Activated naive CD8-positive, alpha-beta T cell treated with anti-CD3 and anti-CD28 coated beads, Interleukin-2, amount 50 U/mL, for 16 hours (primary cell): ENCODE measurements around the gene FBXO38.
"Not testable (repeated sequence)": the region's sequence is repeated elsewhere in the genome, so short reads cannot be mapped to it uniquely, and the experiment has no call there.

ENCODE experiments used
- DNase-seq: peaks from one replicate; pipeline ENCODE4 v3.0.0-alpha.2; 2020; ENCODE audit warnings: low read depth, low spot score

Gene FBXO38

DNA sequence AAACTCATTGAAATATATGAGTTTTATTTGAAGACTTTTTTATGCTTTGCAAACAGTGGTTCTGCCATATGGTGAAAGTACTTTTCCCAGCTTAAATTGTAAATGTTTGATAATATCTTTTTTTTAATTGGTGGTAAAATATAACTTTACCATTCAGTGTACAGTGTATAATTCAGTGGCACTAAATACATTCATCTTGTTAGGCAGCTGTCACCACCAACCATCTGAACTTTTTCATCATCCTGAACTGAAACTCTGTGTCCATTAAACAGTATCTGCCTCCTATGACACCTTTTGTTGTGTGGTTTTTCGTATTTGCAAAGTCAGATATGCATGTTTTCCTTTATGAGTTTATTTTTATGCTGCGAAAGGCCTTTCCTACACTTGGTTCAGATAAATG is 45.1 kb downstream of the FBXO38 start:
- no peak for DNase-seq

DNA sequence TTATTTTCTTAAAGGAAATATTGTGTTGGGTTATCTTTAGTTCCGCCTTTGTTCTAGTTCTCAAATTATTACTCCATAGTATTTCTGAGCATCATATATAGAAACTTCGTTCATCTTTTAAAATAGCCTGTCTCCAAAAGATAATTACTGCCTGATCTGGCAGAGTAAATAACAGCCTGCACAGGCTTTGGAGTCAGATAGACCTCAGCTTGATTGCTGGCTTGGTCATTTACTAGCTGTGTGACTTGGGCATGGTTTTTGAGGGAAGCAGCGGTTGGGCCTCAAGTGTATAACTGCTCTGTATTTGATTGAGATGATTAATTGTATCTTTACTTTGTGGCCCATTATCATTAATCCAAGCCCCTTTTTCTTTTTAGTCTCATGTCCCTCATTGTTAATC is 50.1 kb downstream of the FBXO38 start:
- DNase-seq: no peak

DNA sequence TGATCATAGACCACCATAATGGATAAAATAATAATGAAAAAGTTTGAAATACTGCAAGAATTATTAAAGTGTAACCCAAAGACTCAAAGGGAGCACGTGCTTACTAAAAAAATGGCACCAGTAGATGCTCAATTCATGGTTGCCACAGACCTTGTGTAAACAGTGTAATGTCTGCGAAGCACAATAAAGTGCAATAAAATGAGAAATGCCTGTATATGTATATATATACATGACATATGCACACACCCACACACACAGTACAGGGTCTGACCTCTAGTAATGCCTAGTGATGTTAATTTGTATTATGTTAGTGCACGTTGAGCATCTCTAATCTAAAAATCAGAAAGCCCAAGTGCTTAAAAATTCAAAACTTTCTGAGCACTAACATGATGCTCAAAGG is 52.3 kb downstream of the FBXO38 start:
- DNase-seq: no peak

DNA sequence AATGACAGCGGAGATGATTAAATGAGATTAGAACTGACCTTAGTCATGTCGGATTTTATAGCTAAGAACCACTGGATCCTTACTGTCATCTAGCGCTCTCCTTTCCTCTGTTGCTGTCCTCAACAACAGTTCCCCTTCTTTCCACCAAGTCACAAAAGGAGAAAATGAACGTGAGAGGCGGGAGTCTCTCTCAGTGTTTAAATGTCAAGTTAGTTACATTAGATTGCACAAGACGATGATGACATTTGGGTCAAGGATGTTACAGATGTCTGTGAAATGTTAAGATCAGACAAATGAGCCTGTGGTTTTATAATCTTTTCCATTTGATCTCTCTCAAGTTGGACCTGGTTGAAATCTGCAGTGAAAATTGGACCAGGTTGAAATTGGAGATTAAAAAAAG is 53.5 kb downstream of the FBXO38 start:
- no peak for DNase-seq

DNA sequence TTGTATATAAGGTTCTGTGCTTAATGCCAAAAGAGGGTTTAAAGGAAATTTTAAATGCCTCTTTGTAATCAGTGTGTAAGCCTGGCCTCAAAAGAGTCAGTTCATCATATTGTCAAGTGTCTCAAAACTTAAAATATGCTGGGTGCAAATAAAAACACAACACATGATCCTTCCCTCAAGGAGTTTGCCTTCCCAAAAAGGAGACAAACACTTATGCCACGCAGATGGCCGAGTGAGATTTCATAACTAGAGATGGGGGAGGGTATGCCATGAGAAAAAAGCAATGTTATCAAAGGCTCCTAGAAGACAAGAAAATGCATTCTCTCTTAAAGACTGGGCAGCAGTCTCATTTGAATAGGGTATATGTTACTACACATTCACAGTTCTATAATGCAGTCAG is 55.2 kb downstream of the FBXO38 start:
- DNase-seq: no peak

DNA sequence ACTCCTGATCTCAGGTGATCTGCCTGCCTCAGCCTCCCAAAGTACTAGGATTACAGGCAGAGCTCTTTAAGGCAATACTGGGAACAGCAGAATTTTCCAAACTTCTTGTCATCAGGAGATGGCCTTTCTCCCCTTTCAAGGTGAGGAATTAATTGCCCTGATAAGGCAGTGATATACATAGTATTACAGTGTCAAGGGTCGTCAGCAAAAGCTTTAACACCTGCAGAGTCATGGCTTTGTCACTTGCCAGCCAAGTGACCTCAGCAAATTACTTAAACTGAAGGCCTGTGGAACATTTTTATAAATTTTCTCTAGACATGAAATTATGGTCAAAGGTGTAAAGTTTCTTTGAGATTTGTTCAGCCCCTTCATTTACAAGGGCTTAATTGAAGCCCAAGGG is 59.5 kb downstream of the FBXO38 start:
- no peak for DNase-seq

DNA sequence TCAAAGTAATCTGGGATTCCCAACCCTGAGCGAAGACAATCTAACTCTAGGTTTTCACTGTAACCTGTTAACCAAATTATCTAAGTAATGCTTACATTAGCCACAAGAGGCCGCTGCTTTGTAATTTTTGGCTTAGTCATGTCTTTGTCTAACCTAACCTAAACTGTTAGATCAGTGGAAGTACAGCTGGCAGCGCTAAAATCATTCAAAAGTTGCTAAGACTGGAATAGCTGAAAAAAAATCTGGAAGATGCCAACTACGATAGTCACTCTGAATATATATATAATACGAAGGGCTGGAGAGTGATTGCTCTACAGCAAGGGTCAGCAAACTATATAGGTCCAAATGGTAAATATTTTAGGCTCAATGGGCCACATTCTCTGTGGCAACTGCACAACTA is 60.2 kb downstream of the FBXO38 start:
- DNase-seq: peak; percentile 8

DNA sequence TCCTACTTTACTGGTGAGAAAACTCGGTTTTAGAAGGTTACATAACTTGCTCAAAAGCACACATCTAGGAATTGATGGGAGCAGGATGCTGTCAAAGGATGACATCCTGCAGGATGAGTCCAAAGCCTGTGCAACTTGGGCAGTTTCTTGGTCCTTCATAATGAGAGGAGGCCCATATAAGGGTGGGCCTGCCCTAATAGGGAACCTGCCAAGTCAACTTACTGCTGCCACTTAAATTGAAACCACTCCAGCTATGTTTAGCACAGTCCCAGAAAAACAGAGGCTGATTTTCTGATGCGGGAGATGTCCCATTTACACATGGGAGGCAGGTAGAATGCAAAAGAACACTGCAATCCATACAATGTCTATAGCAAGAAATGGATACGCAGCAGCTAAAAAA is 61.8 kb downstream of the FBXO38 start:
- no peak for DNase-seq

DNA sequence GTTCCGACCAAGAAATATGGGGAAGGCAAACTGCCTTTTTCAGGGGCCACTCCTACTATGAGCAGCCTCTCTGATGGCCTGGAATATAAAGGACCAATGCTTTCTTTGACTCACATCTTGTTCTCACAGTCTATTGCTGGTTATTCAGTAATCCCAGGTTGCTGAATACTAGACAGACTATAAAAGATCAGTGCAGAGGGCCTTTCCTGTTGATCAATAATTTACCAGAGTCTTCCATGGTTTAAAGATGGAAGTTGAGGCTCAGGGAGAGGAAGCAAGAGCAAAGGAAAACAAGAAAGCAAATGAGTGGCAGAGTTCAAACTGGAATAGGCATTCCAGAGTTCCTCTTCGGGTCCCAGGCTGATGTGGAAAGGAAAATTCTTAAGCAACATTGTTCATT is 62.9 kb downstream of the FBXO38 start:
- DNase-seq: no peak

DNA sequence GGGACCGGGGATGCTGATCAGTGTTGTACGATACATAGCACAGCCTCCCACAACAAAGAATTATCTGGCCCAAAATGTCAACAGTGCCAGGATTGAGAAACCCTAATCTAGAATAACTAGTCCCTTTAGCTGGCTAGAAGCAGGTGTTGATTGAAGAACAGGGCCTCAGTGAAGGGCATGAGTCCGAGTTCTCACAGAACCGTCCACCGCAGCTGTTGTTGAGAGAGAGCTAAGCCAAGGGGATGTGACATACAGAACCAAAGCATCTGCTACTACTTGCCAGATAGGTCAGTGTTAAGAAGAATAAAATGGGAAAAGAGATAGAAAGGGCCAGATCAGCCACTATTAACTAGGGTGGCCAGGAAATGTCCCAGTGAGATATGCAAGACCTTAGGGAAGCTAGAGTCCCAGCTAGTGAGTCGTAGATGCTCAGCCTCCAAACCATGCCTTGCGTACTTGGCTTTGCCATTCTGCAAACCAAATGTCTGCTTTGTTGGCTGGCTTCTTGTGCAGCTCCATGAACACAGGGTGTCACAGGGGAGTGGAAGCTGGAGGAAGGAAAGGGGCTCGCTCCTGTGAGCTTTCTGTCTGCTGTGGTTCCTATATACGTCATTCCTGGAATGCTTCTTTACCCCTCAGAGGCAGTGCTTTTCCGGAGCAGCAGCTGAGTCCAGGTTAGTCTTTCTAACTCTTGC is 68.9 kb downstream of the FBXO38 start:
- DNase-seq: no peak

DNA sequence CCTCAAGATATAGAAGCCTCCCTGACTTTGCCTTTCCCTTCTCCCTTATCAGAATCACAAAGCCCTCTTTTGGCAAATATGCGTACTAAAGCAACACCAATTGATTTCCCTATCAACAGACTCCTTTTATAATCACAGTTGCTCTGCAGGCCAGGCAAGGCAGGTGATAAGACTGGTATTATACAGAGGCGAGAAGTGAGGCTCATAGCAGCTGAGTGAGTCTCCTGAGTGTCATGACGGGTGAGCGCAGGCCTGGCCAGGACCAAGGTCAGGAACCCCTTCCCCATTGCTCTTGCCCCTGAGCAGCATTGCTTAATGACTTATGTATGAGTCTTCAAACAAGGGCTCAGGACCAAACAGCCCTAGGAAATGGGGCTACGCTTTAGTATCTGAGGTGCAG is 70.8 kb downstream of the FBXO38 start:
- no peak for DNase-seq

DNA sequence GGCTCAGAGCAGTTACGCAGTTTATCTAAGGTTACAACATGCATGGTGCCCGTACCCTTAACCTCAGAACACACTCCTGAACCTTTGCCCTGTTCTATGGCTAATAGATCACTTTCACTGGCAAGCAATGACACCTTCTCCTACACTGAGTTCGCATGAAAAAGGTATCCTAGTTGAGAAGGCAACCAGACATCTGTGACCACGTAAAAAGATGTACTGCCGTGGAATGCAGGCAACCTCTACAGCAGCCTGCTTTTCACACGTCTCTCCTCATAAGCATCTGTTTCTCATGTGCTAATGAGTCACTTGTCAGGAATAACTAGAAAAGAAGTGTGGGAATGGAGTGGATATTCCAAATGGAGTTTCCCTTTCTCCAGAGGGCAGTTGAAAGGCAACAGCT is 71.4 kb downstream of the FBXO38 start:
- DNase-seq: no peak

DNA sequence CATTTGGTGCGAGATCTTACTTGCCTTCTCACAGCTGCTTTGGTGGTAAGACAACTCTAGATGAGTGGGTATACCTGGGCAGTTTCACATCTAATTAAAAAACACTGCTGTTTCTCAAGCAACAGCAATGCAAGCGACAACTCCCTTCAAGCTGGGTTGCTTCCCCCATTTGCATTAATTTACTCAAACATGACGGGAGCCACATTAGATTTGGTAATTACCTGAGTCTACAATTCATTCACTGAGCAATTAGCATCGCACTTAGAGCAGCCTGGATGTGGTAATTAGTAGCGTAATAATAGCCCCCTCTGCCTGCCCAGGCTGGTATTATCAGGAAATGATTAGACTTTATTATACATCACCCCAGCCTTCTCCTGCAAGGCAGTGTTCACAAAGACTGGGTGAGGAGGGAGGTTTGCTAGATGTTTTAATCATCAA is 73.4 kb downstream of the FBXO38 start:
- no peak for DNase-seq

DNA sequence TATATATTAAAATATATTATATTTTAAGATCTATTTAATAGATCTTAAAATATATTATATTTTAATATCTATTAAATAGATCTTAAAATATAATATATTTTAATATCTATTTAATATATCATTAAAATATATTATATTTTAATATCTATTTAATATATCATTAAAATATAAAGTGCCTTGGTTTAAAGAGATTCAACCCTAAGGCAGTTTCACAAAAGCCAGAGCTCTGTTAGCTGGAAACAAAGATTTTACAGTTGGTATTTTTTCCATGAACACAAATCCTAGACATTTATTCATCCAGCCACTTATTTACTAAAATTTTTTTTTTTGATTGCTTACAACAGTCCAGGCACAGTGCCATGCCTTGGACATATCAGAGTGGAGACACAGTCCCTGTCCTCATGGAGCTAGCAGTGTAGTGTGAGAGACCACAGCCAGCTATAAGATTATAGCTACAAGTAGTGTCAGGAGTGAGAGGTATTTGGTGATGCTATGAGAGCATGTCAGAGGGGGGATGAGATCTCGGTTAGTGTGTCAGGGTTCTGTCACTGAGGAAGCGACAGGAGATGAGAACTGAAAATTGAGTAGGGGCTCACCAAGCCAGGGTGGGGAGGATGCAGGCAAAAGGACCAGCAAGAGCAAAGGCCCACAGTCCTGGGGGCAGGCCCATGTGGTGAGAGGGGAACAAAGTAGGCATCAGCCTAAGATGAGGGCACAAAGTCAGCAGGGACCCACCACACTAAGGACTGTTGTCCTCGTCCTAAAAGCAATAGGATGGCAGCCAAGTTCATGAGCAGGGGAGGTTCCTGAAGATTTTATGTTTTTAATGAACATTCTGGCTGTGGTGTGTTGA is 74.5 kb downstream of the FBXO38 start:
- no peak for DNase-seq

DNA sequence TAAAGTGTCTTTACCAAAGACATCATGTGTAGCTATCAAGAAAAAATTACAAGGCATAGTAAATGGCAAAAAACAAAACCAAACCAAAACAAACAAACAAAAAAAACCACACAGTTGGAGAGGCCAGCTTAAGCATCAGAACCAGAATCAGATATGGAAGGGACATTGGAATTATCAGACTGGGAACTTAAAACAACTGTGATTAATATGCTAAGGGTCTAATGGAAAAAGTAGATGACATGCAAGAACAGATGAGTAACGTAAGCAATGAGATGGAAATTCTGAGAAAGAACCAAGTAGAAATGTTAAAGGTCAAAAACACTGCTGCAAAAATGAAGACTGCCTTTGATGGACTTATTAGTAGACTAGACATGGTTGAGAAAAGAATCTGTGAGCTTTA is 75.9 kb downstream of the FBXO38 start:
- DNase-seq: no peak

DNA sequence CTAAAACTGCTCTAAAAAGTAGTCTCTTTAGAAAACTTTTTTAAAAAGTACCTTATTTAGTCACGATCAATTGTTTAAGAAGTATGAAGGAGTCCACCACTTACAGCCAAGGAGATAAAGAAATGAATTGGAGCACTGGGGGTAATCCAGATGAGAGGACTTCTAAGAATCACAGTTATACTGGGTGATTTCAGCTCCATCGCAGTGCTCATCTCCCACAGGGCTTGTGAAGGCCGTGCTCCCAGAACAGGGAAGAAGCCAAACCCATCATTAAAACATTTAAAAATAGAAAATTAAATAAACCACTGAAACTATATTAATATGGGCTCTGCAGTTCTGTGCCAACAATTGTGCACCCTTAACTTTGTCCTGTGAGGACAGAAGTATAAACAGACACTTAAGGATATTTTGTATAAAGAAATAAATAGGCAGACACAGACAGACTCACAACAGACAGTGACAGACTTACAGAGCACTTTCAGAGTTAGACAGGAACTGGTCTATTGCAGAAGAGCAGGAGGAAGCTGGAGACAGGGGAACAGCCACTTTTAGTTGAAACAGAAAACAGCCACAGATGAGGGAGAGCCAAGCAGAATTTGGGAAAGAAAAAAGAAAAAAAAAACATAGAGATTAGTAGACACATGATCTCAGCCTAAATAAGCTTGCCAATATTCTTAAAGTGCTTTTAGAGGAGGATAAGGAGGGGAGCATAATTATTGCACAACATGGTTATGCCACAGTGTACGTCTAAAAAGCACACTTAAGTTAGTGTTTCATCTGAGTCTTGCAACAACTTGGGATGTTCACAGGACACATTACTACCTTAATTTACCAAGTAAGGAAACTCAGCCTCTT is 81.8 kb downstream of the FBXO38 start:
- DNase-seq: no peak

DNA sequence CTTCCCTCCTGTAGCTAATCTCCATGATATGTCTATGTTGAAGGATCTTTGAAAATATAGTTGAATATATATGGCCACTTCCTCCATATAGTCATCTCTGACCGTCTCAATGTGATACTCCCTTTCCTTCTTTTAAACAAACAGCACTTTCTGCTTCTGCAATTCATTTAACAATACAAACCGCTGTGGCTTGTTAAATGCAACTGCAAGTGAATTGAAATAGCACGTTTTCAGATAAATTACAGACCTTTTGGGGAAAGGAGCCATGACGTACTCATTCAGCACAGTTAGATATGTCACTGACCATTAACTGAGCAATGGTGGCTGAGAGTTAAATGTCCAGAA is 82.5 kb downstream of the FBXO38 start:
- no peak for DNase-seq

DNA sequence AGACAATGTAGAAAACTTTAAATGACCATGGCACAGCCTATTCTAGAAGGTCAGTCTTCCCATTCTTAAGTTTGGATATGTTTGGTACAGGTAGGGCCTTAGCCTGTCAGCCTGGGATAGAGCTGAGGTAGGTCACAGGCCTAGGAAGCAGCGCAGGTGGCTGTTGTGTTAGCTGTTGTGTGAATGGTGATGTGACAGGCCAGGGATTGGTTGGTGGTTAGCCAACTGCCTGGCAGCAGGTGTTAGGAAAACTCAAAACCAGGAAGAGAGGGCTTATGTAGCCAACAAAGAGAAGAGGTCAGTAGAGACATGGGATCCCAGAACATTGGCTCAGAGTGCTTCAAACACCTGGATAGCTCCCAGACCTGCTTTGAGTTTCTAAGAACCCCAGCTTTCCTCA is 84.2 kb downstream of the FBXO38 start:
- DNase-seq: no peak

DNA sequence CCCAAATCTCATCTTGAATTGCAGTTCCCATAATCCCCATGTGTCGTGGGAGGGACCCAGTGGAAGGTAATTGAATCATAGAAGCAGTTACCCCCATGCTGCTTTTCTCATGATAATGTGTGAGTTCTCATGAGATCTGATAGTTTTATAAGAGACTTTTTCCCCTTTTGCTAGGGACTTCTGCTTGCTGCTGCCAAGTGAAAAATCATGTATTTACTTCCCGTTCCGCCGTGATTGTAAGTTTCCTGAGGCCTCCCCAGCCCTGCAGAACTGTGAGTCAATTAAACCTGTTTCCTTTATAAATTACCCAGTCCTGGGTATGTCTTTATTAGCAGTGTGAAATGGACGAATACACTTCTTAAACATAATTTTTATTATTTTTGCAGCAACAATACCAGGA is 85.0 kb downstream of the FBXO38 start:
- DNase-seq: not testable (repeated sequence)

DNA sequence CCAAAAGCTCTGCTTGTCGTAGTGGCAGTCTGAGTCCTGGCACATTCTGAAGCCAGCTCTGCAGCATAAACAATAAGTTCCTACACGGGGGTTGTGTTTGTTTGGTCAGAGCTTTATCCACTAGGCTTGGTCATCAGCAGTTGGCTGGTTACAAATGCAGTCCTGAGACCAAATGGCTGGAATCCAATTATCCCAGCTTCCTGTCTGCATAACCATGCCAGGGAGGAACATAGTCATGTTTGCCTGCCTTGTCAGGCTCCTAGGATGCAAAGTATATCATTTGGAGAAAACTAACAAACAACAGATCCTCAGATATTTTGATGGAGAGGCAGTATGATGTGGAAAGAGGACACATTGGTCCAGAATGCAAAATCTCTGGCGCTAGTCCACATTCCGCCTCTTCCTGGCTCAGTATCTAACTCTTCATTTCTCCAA is 85.8 kb downstream of the FBXO38 start:
- no peak for DNase-seq

DNA sequence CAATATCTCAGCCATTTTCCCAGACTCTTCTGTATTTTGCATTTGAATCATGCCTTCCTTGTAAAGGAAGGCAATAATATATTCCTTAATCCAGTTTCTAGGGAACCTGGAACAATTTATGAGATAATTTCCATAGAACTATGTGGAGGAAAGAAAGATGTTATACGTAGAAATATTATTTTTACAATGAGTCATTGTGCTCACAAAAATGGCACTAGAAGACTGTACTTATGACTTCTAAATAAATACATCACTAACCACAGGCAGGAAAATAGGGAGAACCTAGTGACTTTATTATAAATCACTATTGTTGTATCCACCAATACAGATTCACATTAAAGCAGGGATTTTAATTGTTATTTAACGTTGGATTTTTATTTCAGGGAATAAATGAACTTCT is 87.6 kb downstream of the FBXO38 start:
- no peak for DNase-seq

DNA sequence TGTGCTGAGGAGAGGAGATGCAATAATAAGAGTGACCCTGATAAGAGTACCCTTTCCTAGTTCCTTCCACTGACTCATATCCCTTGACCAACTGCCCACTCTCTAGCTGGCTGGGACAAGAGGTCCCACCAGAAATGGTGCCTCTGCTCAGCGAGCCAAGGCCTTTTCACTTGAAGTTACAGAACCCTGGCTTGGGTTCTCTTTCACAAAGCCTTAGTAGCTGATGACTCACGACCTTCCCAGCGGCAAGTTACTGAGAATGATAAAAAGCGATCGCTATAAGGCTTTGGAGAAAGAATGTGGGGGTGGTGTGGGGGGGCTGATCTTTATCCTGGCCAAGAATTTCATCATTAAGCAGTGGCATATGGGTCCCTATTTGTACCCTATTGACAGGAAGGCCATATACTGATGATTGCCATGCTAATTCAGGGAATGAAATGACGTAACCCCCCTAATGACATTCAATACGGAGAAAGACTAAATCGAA is 90.3 kb downstream of the FBXO38 start:
- no peak for DNase-seq
